Glomerular endothelial cell (primary cell): ENCODE results near the gene TMEM63A. TPM values are rescaled to one million over a fixed set of nuclear protein-coding genes. Genes with fewer than 3 reads are reported as not detected.
"Not testable (repeated sequence)": the region's sequence is repeated elsewhere in the genome, so short reads cannot be mapped to it uniquely, and the experiment has no call there.

Experiments
- DNase-seq: peaks from one replicate; pipeline ENCODE4 v3.0.0-alpha.2; 2011; ENCODE audit warnings: low read depth, low spot score; ENCODE audit errors: extremely low read depth
- total RNA-seq: library from RNA; depleted of rRNA; stranded (reverse); fragments of >200 nt; gene quantifications from 2 replicates; pipeline ENCODE4 v1.2.3, GENCODE V29; 2015

Gene TMEM63A
- total RNA-seq, 1 donor from 2014 or later: 29.7 TPM

- DNase-seq: no peak
Observed at GRCh38 chr1:225823811-225824261, 58.3 kb downstream of the TMEM63A start.

- no peak for DNase-seq
Observed at GRCh38 chr1:225822655-225823403, 59.4 kb downstream of the TMEM63A start.

GRCh38 chr1:225820522-225821120 lies 61.6 kb downstream of the TMEM63A start:
- no peak for DNase-seq

- no peak for DNase-seq
Observed at GRCh38 chr1:225819346-225820192, 62.6 kb downstream of the TMEM63A start.

GRCh38 chr1:225818229-225818628 lies 64.0 kb downstream of the TMEM63A start:
- no peak for DNase-seq

- DNase-seq: peak; percentile 37
Observed at GRCh38 chr1:225817611-225818061, 64.5 kb downstream of the TMEM63A start.

GRCh38 chr1:225816643-225817538 lies 65.3 kb downstream of the TMEM63A start:
- DNase-seq: no peak

- DNase-seq: no peak
Observed at GRCh38 chr1:225815526-225816178, 66.5 kb downstream of the TMEM63A start.

GRCh38 chr1:225815090-225815489 lies 67.1 kb downstream of the TMEM63A start:
- not testable (repeated sequence) for DNase-seq

- no peak for DNase-seq
Observed at GRCh38 chr1:225814381-225814780, 67.8 kb downstream of the TMEM63A start.

- no peak for DNase-seq
Observed at GRCh38 chr1:225813214-225813964, 68.8 kb downstream of the TMEM63A start.

GRCh38 chr1:225812488-225813213 lies 69.5 kb downstream of the TMEM63A start:
- DNase-seq: no peak

- DNase-seq: no peak
Observed at GRCh38 chr1:225811622-225812487, 70.3 kb downstream of the TMEM63A start.

- not testable (repeated sequence) for DNase-seq
Observed at GRCh38 chr1:225810579-225811538, 71.3 kb downstream of the TMEM63A start.

GRCh38 chr1:225809842-225810578 lies 72.2 kb downstream of the TMEM63A start, which contains the start of gene EPHX1:
Gene EPHX1, plus strand, starts transcription at chr1:225810124. Its CDS starts 18,606 bp downstream, at chr1:225828730.
- DNase-seq: no peak
